ENCODE results near the gene FAAP100. TPM values are rescaled to one million over a fixed set of nuclear protein-coding genes. Genes with fewer than 3 reads are reported as not detected.
A peak's percentile ranks its signal among the peaks of the same experiment; 100 is the strongest.

The FAAP100 gene
- total and polyA plus RNA-seq, 7 donors, result 11.6 to 16.3 (median 12.6) TPM

GRCh38 chr17:81513372-81513752, 38.8 kb downstream of the FAAP100 start:
- H3K9me3 ChIP-seq, result no peaks in the 10 kb centered on the region
- H3K27me3 ChIP-seq (ENCODE audit: insufficient read depth in 3 of 3, low read length in 2 of 3), result no peaks in the 10 kb centered on the region
- WGBS, 3 donors, result 0 to 1% (median 0%) methylated on average over 22 to 23 of the region's 23 CpGs
- no peak for TF ChIP-seq CTCF (IDR thresholded peaks at IDR 0.05)
- H3K4me1 ChIP-seq, result peaks cover 29% of the 10 kb centered on the region
- DNase-seq (peak; percentile 70 to 84), ATAC-seq (peak; percentile 22 to 38 (median 28))
- peaks cover 11 to 34% of the 10 kb centered on the region in 2 donors for H3K36me3 ChIP-seq (ENCODE audit: insufficient read depth in 1 of 2, low read depth in 1 of 2)
- peak overlapping the region; percentile 86 for H3K4me3 ChIP-seq
- peak overlapping the region; percentile 100 for H3K27ac ChIP-seq
- intact Hi-C loops (cut with DNase I), result loop anchor here (2.0 kb wide), 2 partner anchors 119 to 121 kb away; partner anchors contain the start of gene BAHCC1 (in 1 of the 2)

GRCh38 chr17:81512562-81513371, 39.4 kb downstream of the FAAP100 start, which contains the start of gene ACTG1:
Gene ACTG1 (minus strand): TSS chr17:81512799. CDS start chr17:81512354, 445 bp downstream.
- 0 to 1% (median 0%) methylated on average over 34 to 111 of the region's 111 CpGs for WGBS, 3 donors
- Histone ChIP-seq H3K27me3 (ENCODE audit: insufficient read depth in 3 of 3, low read length in 2 of 3) (no peaks in the 10 kb centered on the region), H3K4me3 (peak within 1 kb of the TSS; percentile 86), H3K36me3 (ENCODE audit: insufficient read depth in 1 of 2, low read depth in 1 of 2) (peaks cover 11 to 34% of the 10 kb centered on the region in 2 donors), H3K4me1 (peaks cover 23% of the 10 kb centered on the region), H3K27ac (peak within 1 kb of the TSS; percentile 100), H3K9me3 (no peaks in the 10 kb centered on the region)
- ATAC-seq (peak; percentile 63 to 73 (median 70)), DNase-seq (peak; percentile 93 to 97)
- no peak for TF ChIP-seq CTCF (IDR thresholded peaks at IDR 0.05)
- intact Hi-C loops (cut with DNase I), result loop anchor here (2.0 kb wide), 2 partner anchors 118 to 120 kb away; partner anchors contain the start of gene BAHCC1 (in 1 of the 2)

GRCh38 chr17:81511804-81512561, 40.2 kb downstream of the FAAP100 start:
- WGBS, 3 donors, result 0 to 1% (median 0%) methylated on average over 55 to 62 of the region's 62 CpGs
- DNase-seq (peak in 1 of 2 donors; percentile 75), ATAC-seq (peak in 2 of 4 donors; percentile 5 to 6)
- Histone ChIP-seq H3K27me3 (ENCODE audit: insufficient read depth in 3 of 3, low read length in 2 of 3) (no peaks in the 10 kb centered on the region), H3K36me3 (ENCODE audit: insufficient read depth in 1 of 2, low read depth in 1 of 2) (peaks cover 11 to 34% of the 10 kb centered on the region in 2 donors), H3K4me1 (peaks cover 19% of the 10 kb centered on the region), H3K9me3 (no peaks in the 10 kb centered on the region), H3K4me3 (peak overlapping the region; percentile 86), H3K27ac (peak overlapping the region; percentile 100)
- TF ChIP-seq CTCF (IDR thresholded peaks at IDR 0.05), result no peak
- intact Hi-C loops (cut with DNase I), result loop anchor here (2.0 kb wide), 3 partner anchors 113 to 119 kb away; partner anchors contain the start of gene BAHCC1 (in 1 of the 2)

- no peak for TF ChIP-seq CTCF (IDR thresholded peaks at IDR 0.05)
- ATAC-seq (no peak), DNase-seq (no peak)
- Histone ChIP-seq H3K36me3 (ENCODE audit: insufficient read depth in 1 of 2, low read depth in 1 of 2) (peaks cover 11 to 34% of the 10 kb centered on the region in 2 donors), H3K27me3 (ENCODE audit: insufficient read depth in 3 of 3, low read length in 2 of 3) (no peaks in the 10 kb centered on the region), H3K27ac (peak overlapping the region; percentile 100), H3K9me3 (no peaks in the 10 kb centered on the region), H3K4me3 (peak overlapping the region; percentile 86), H3K4me1 (peaks cover 14% of the 10 kb centered on the region)
- intact Hi-C loops (cut with DNase I), result loop anchor here in 1 of 2 donors (2.0 kb wide), 1 partner anchor 113 kb away; no protein-coding TSS in a partner anchor
- 0 to 2% (median 1%) methylated on average over 9 of the region's 9 CpGs for WGBS, 3 donors
Measured at GRCh38 chr17:81511554-81511803, 40.7 kb downstream of the FAAP100 start.

Data from psoas muscle (tissue), 8 donors.